NCI-H1092 (cell line): ENCODE results near the gene EPHA6.
"Not testable (repeated sequence)": the region's sequence is repeated elsewhere in the genome, so short reads cannot be mapped to it uniquely, and the experiment has no call there.

Source experiments
- DNase-seq: peaks from one replicate; lab custom pipeline; 2025; lab: John Stamatoyannopoulos, UW

Gene EPHA6

DNA sequence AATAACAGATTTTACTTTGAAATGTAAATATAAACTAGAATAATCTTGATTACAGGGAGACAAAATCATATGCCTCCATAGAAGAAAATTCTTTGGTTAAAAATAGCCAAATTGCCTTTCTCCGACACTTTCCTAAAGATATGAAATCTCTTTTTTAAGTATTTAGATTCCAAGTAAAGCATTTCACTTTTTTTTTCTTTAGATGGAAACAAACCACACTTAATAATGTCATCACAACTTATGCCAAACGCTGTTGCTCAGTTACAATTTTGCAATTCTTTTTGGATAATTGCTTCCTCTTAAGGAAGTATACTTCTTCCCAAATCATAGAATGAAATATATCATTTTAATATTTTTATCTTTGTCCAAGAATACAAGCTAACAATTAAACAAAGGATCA, 656.1 kb downstream of the EPHA6 start:
- no peak for DNase-seq

DNA sequence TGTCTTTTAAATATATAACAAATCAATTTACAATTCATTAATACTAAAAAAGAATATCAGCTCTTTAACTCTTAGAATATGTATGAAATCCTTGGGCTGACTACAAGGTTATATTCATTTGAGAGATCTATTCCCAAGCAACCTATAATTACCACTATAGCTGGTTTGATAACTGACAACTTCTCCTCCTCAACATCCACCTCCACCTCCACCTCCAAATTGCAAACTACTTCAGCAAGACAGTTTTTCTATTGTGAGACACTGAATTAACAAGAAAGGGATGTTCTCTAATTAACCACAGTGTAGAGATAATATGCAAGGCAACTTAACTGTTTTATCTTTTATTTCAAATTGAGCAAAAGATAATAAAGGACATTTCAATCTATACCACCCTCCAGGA, 665.3 kb downstream of the EPHA6 start:
- DNase-seq: no peak

DNA sequence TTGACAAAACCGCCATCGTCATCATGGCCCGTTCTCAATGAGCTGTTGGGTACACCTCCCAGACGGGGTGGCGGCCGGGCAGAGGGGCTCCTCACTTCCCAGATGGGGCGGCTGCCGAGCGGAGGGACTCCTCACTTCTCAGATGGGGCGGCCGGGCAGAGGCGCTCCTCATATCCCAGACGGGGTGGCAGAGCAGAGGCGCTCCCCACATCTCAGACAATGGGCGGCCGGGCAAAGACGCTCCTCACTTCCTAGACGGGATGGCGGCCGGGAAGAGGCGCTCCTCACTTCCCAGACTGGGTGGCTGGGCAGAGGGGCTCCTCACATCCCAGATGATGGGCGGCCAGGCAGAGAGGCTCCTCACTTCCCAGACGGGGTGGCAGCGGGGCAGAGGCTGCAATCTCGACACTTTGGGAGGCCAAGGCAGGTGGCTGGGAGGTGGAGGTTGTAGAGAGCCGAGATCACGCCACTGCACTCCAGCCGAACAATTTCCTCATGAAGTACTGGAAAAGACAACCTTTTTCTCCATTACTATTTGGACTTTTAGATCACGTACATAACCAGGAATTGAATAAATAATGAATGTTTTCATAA, 666.4 kb downstream of the EPHA6 start:
- DNase-seq: not testable (repeated sequence)

DNA sequence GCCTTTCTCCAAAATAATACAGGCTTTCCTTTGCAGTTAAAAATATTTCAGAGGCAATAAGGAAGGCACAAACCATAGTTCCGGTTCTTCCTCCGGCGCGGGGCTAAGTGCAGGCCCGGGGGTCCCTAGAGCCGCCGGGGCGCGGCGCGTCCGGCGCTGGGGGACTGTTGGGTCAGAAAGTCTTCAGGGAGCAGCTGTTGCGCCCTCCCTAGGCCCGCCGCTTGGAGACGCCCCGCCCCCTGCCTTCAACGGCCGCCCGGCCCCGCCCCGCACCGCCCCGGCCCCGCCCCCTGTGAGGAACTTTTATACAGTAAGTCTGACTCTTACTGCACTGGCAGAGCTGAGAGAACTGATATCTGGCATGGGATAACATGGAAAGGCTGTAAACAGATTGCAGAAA, 667.0 kb downstream of the EPHA6 start:
- no peak for DNase-seq

DNA sequence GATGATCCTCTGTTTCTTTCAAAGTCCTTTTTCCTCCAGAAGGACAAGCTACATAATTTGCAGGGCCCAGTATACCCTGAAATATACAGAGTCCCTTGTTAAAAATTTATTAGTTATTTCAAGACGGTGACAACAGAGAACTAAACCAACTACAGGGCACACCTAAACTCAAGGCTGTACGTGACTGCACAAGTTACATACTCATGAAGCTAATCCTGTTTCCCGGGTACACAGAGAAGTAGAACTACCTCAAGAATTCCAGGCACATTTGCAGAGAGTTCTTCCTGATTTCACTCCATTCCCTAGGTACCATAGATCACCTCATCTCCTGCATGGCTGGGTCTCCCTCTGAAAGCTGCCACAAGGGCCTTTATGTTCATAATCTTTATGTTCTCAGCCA, 670.8 kb downstream of the EPHA6 start:
- no peak for DNase-seq

DNA sequence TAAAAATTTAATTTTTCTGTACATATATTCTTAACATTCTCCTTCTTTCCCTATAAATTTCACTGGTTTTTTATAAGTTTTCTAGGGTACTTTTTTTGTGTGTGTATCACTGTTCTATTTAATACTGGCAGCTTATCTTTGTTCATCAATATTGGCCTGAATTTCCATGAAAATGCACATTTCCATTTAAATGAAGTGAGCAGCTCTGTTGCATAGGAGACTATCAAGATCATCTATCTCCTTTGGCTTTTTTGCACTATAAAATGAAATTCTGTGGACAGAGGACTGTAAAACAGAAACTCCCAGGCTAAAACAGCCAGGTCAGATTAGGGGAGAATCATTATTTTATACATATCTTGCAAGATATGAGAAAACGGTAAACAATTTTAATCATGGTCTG, 673.2 kb downstream of the EPHA6 start:
- DNase-seq: no peak

DNA sequence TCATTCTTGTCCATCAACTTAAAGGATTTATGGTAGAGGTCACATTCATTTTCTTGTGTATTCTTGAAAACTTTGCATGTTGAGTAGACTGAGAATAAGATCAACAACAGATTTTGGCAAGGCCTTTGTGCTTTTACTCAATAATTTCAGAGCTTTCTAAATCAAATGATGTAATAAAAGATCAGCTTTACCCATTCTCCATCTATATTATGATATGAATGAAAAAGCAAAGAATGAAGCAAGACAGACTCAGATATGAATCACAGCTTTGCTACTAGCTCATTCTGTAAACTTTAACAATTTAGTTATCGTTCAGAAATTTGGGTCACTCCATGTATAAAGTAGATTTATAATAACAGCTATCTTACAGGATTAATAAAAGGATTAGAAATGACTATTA, 674.3 kb downstream of the EPHA6 start:
- DNase-seq: no peak

DNA sequence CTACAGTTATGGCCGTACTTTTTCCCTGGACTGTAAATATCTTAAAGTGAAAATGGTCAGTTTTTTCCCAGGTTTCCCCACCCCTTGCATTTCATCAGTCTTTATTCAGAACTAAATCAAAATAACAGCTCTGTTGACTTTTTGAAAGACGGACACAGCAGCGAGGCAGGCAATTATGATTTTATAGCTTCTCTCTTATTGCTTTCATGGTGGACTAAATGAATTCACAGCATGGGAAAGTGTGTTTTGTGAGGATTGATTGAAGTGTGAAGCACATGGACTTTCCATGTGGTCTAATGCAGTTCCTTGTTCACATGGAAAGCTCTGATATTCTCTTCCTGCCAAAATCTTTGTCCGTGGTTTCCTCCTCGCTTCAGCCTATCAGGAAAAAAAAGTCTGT, 681.5 kb downstream of the EPHA6 start:
- no peak for DNase-seq

DNA sequence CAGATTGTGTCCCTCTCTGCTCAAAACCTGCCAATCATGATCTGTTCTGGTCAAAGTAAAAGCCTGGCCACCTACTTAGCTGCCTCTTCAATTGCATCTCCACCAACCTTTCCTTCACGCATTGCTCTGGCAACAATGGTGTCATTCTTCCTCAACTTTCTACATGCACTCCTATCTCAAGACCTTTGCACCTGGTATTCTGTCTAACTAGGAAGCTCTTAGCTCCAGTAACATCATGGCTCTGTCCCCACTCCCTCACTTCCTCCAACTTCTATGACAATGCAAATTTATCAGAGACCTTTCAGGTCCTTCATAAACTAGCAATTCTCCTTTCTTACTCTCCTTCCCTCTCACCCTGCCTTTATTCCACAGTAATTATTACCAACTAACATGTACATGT, 682.7 kb downstream of the EPHA6 start:
- DNase-seq: no peak

DNA sequence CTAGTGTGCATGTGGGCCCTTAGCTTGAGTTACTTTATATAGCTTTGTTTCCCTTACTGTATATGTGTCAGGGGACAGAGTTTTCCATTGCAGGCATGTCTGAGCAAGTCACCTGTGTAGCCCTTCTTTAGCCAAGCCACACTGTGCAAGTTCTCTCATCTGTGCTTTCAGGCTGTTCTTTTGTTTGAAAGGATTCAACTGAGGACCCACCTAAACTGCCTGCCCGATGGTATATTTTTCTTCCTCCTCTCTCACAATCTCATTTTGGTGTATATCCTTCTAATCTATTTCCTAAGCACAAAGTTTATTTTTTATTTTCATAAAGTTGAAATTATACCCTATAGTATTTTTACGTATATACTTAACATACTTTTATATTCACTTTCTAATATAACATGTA, 690.1 kb downstream of the EPHA6 start:
- no peak for DNase-seq

DNA sequence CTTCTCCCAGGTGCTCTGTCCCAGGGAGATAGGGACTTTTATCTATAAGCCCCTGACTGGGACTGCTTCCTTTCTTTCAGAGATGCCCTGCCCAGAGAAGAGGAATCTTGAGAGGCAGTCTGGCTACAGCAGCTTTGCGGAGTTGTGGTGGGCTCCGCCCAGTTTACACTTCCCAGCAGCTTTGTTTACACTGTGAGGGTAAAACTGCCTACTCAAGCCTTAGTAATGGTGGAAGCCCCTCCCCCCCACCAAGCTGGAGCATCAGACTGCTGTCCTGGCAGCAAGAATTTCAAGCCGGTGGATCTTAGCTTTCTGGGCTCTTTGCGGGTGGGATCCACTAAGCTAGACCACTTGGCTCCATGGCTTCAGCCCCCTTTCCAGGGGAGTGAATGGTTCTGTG, 696.4 kb downstream of the EPHA6 start:
- no peak for DNase-seq

DNA sequence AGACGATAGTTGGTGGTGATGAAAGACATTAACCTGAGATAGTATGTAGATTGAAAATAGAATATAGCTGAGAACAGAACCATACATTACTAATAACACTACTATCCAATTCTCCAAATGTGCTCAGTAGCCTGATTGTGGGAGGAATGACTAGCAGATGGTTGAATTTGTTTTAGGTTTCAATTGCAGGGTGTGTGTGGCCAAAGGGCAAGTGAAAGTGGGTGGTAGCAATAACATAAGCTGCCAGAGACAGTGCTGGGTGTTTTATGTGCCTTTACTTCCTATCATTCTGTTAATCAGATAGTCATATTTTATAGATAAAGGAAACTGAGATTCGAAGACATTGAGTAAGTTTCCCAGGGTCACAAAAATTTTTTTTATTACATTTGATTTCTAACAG, 700.7 kb downstream of the EPHA6 start:
- no peak for DNase-seq

DNA sequence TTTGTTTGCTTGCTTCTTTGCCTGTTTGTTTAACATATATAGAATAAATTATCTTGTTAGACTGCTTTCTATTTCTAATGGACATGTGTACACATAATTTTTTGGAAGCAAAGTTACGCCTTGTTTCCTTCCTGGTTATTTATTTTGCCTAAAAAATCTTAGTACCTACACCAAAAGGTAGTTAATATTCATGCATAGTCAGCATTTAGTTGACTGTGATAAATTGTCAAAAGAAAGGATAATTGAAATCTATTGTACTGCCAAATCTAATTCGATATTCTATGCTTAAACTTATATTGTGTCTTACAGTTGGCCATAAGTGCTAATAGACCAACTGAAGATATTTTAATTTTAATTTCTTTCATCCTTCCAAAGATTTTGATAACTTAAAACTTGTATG, 716.3 kb downstream of the EPHA6 start:
- no peak for DNase-seq

DNA sequence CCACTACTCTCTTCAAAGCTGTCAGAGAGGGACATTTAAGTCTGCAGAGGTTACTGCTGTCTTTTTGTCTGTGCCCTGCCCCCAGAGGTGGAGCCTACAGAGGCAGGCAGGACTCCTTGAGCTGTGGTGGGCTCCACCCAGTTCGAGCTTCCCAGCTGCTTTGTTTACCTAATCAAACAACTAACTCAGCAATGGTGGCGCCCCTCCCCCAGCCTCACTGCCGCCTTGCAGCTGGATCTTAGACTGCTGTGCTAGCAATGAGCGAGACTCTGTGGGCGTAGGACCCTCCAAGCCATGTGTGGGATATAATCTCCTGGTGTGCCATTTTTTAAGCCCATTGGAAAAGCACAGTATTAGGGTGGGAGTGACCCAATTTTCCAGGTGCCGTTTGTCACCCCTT, 733.2 kb downstream of the EPHA6 start:
- DNase-seq: not testable (repeated sequence)

DNA sequence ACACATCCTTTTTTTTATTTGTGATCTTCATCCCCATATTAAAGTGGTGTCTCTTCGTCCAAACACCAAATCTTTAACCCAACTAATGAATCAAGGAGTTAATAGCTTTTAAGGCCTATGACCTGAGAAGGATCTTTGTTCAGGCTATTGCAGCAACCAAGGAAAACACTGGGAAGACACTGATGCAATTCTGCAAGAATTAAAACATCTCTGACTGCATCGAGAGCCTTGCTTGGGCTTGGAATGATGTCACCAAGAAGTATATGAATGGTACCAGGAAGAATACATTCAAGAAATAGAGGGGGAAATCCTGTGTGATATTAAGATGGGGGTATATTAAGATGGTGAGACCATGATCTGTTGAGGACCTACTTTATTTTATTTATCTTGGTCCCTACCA, 736.0 kb downstream of the EPHA6 start:
- no peak for DNase-seq

DNA sequence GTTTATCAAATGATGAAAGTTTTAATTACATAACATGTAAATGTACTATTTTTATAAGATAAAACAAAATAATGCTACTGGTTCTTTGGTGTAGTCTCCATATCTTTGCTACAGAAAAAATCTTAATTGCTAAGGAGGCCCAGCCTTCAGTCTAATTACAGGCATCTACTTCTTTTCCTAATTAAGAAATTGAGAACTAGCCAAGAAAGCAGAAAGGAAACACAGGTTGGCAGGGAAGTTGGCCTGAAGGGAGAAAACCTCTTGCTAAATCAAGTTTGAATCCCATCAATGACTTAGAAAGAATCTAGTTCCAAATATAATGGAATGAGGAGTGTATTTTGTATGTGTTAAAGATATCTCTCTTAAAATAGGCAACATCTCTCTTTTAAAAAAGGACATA, 737.8 kb downstream of the EPHA6 start:
- no peak for DNase-seq

DNA sequence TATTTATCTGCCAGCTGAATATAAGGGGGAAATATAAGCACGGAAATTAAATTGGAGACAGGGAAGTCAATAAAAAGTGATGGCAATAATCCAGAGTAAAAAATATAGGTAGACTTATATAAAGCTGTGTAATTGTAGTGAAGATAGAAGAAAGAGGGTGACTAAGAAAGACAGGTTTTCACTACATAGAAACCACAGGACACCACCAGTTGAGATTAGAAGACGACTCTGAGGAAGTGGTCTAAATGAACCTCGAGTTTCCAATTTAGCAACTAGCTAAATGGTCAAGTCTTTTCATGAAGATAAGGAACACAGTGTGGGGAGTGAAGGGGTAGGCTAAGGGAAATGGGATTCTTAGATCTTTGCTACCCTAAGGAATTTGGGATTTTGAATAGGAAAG, 761.3 kb downstream of the EPHA6 start:
- DNase-seq: no peak

DNA sequence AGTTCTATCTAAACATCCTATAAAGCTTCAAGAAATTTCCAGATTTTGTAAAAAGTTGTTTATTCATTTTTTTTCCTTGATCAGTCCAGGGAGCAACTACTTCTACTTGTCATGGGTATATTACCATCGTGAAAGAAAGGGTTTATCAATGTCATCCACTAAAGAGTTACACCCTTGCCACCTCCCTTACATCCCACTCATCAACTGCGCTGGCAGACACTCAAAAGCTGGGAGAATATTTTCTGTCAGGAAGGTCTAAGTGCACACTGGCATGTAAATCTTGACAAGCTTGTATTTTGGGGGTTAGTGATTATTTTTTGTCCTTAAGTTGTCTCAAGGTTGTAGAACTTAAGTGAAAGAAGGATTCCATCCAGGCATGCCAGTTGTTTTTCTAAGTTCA, 761.8 kb downstream of the EPHA6 start:
- no peak for DNase-seq

DNA sequence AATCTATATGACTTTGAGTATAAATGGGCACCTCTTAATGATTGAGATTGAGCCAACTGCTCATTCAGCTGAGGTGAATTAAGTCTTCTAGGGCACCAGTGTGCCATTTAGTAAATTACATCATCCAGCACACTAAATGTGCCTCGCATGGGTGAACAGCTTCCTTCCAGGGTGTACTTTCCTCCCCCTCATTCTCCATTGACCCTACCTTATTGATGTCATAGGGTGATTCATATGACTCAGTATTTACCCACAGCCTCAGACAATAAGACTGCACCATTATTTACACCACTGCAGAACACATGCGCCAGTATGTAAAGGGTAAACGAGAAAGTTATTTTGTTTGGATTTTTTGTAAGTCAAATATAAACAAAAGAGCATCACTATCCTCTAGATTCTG, 765.0 kb downstream of the EPHA6 start:
- DNase-seq: peak; percentile 90

DNA sequence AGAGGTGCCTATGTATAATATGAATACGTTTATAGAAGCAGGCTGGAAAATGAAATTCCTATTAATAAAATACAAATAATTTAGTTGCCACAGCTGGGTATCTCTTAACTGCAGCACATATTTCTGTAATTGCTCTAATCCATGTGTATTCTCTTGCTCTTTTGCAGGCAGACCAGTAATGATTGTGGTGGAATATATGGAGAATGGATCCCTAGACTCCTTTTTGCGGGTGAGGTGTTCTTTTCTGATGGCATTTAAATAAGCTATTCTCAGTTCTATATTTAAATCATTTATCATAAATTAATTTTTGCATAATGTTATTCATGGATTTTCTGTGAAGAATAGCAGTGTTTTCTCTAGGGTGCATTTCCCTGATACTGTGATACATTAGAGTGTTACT, 796.2 kb downstream of the EPHA6 start:
- no peak for DNase-seq

DNA sequence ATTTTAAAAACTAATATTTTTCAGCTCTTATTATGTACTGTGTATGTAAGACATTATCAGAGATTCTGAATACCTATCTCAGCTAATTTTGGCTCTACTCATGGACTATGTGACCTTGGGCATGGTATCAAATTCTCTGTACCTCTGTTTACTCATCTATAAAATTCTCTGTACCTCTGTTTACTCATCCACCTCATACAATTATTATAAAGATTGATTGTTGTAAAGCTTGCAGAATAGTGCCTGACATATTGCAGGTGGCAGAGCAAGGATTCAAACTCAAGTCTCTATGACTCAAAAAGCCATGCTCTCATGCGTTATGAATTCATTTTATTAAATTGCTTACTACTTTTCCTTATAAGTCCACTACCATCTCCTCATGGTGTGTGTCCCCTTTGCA, 798.2 kb downstream of the EPHA6 start:
- DNase-seq: peak; percentile 46

DNA sequence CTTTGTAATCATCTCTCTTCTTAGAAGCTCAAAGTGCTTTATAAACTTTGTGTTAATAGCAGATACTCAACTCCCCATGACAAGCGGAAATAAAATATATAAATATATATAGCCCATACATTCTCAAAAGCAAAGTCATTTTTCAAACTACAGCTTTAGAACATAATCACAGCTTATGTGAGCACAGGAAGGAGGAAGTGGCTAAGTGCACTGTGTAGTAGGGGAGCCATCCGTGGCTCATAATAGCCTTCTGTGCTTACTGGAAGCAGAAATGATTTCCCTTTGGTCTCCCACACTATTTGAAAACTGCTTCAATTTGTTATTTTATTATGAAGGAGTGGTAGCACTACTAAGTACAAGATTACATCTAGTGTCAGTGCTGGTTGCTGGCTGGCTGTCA, 798.7 kb downstream of the EPHA6 start:
- DNase-seq: no peak

DNA sequence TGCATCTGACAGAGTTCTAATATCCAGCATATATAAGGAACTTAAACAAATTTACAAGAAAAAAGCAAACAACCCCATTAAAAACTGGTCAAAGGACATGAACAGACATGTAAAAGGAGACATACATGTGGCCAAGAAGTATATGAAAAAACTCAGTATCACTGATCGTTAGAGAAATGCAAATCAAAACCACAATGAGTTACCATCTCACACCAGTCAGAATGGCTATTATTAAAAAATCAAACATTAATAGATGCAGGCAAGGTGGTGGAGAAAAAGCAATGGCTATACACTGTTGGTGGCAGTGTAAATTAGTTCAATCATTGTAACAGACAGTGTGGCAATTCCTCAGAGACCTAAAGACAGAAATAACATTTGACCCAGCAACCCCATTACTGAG, 806.1 kb downstream of the EPHA6 start:
- DNase-seq: not testable (repeated sequence)

DNA sequence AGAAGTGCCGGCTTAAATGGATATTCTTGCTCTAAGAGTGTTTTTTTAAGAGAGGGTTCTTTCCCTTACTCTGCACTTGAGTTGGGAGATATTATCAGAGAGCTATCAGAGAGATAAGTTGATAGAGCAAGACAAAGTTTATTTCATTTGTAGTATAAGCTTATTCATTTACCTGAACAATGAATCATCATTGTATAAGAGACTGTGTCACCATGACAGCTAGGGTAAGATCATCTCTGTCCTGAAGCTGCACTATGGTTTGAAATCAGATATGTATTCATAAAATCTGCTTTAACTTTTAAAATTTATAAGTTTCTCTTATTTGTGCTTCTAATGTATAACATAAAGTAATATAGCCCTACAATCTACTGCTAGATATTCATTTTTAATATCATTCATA, 822.1 kb downstream of the EPHA6 start:
- no peak for DNase-seq

DNA sequence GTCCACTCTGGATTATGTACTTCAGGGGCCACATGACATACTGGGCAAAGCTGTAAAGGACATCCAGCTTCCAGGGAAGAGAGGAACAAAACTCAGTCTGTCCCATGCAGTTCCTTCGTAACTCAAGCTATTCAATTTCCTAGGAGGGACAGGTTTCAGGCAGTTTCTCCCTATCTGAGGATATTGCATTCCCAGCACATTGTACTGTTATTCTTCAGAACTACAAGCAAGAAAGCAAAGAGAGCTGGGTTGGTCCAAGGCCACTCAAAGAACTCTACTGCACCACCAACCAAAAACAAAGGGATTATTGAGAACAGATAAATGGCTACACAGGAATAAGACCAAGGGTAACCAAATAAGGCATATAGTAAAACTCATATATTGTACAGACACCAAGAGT, 832.5 kb downstream of the EPHA6 start:
- no peak for DNase-seq
